ENCODE measurements around the gene SLC6A4. TPM values are rescaled to one million over a fixed set of nuclear protein-coding genes. Genes with fewer than 3 reads are reported as not detected.

Gene SLC6A4
- total RNA-seq (2014; rRNA removed; shearing (Covaris generic)): 0.16 TPM in 1 of 2 replicates, not detected in the other

DNA sequence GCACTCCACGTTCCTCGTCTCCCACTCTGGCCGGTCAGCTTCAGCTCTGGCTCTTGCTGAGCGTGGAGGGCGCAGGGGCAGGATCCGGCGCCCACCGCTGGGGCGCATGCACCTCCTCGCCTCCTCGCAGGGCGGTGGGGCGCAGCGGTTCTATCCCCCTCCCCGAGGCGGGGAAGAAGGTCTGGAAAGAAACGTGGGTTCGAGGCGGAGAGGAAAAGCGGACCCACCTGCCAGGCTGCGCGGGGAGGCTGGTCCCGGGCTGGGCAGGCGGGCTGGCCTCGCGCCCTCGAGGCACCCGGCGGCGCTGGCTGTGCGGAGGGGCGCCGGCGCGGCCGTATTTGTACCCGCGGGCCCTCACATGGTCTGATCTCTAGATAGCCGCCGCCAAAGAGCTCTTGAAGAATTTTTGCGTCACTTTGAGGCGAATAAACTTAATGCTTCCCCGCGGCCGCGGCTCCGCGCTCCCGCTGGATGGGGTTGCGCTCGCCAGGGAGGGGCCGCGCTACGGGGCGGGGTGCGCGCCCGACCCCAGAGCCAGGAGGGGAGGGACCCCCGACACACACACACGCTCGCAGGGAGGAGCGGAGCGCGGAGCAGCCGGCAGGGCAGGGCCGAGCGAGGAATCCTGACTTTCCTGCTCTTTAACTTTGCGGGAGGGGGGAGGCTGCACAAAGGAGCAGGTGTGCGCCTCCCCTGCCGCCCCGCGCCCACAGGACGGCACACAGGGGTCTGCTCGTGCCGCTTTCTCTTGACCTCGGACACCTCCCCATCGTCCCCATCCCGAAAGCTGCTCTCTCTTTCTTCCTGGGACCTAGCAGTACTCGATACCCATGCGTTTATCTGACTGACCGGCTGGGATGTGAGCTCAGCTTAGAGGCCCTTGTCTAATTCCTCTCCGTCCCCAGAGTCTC, at the start of gene SLC6A4:
TSS of gene SLC6A4 (minus strand) at position 312 of the 911 bp plus-strand sequence. CDS start 13,739 bp downstream, outside the sequence.
- peak in 1 of 2 experiments; percentile 22 for DNase-seq
- H3K4me3 ChIP-seq: peak within 1 kb of the TSS; percentile 41
- peaks cover 2% of the 10 kb centered on the region; the same call in 1 of the 2 replicates for H3K4me1 ChIP-seq
- peaks cover 27% of the 10 kb centered on the region for H3K27me3 ChIP-seq
- H3K27ac ChIP-seq: no peak within 1 kb of the TSS
- no peaks in the 10 kb centered on the region for H3K36me3 ChIP-seq
- H3K9me3 ChIP-seq (replicated peaks): no peaks in the 10 kb centered on the region

DNA sequence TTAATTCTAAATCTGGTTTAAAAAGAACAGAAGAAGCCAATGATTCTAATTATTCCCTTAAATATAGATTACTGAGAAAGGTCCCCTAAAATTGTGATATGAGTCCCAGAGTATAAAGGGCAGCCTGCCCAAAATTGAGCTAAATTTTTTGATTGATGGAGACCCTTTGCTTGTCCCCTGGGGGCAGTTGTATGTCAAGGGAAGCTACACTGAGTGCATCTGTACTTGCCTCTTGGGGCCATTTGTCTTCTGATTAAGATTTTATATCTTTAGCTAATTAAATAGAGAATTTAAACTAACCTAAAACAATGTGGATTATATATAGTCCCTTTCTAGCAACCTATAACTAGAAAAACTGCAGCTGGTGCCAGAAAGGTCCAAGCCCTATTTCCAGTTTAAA, 43.7 kb upstream of the SLC6A4 start:
- Histone ChIP-seq H3K4me1 (no peaks in the 10 kb centered on the region), H3K27me3 (no peaks in the 10 kb centered on the region), H3K27ac (no peak overlapping the region), H3K36me3 (peaks cover 46% of the 10 kb centered on the region), H3K9me3 (replicated peaks) (no peaks in the 10 kb centered on the region), H3K4me3 (no peak overlapping the region)
- no peak for DNase-seq

DNA sequence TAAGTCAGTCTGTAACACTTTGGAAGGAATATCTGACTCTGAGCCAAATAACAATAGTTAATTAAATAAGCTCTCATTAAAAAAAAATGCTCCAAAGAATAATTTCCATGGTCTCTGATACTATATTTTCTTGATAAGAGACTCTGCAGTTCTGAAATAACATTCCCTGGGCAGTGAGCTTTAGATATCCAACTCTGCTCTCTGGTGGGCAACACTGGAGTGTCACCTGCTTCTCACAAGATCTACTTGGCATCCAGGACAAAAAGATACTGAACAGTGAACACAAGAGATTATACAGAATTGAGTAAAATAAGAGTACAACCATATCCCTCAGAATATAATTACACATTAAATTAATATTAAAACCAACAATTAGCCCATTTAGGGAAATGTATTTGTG, 42.5 kb upstream of the SLC6A4 start:
- Histone ChIP-seq H3K4me3 (no peak overlapping the region), H3K27ac (no peak overlapping the region), H3K36me3 (peaks cover 50% of the 10 kb centered on the region), H3K4me1 (no peaks in the 10 kb centered on the region), H3K27me3 (no peaks in the 10 kb centered on the region), H3K9me3 (replicated peaks) (no peaks in the 10 kb centered on the region)
- peak; percentile 14 to 53 for DNase-seq

DNA sequence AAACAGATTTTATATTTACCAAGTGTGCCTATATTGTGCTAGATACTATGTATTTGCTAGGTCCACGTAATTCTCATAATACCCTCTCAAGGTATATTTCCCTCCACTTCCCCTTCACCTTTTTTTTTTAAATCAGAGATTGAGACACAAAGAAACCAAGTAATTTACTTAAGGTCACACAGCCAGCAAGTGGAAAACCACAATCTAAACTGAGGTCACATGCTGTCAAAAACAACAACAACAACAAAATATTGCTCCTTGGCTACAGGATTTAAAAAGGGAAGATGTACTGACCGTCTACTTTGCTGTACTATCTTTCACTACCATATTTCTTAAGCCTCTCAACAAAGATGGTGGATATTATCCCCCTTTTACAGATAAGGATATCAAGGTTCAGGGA, 40.4 kb upstream of the SLC6A4 start:
- no peak overlapping the region for H3K4me3 ChIP-seq
- no peaks in the 10 kb centered on the region for H3K9me3 ChIP-seq (replicated peaks)
- no peak overlapping the region for H3K27ac ChIP-seq
- DNase-seq: no peak
- H3K27me3 ChIP-seq: no peaks in the 10 kb centered on the region
- no peaks in the 10 kb centered on the region for H3K4me1 ChIP-seq
- peaks cover 65% of the 10 kb centered on the region for H3K36me3 ChIP-seq

DNA sequence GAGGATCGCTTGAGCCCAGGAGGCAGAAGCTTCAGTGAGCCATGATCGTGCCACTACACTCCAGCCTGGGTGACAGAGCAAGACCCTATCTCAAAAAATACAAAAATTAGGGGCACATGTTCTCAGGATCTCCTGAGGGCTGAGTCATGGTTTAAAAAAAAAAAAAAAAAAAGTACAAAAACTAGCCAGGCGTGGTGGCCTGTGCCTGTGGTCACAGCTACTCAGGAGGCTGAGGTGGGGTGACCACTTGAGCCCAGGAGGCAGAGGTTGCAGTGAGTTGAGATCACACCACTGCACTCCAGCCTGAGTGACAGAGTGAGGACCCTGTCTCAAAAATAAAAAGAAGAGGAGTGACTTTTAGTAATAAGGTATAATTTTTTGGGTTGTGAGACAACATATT, 39.4 kb upstream of the SLC6A4 start:
- H3K27me3 ChIP-seq: no peaks in the 10 kb centered on the region
- H3K27ac ChIP-seq: no peak overlapping the region
- no peak overlapping the region for H3K4me3 ChIP-seq
- H3K4me1 ChIP-seq: no peaks in the 10 kb centered on the region
- peaks cover 68% of the 10 kb centered on the region for H3K36me3 ChIP-seq
- DNase-seq: no peak
- no peaks in the 10 kb centered on the region for H3K9me3 ChIP-seq (replicated peaks)

DNA sequence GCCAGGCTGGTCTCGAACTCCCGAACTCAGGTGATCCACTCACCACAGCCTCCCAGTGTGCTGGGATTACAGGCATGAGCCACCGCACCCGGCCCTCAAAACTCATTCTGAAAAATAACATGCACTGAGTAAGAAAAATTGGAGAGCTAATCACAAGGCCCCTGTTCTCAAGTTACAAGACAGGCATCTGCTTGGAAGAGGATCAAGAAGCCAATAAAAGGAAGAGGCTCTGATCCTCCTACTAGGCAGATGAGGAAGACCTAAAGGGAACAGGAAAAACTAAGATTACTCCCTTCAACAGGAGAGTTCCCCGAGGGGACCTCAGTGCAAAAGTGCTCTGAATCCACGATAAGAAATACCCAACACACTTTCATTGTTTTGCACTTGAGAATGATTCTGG, 37.9 kb upstream of the SLC6A4 start:
- DNase-seq: no peak
- Histone ChIP-seq H3K4me1 (no peaks in the 10 kb centered on the region), H3K27ac (no peak overlapping the region), H3K9me3 (replicated peaks) (no peaks in the 10 kb centered on the region), H3K36me3 (peaks cover 71% of the 10 kb centered on the region), H3K27me3 (no peaks in the 10 kb centered on the region), H3K4me3 (no peak overlapping the region)

DNA sequence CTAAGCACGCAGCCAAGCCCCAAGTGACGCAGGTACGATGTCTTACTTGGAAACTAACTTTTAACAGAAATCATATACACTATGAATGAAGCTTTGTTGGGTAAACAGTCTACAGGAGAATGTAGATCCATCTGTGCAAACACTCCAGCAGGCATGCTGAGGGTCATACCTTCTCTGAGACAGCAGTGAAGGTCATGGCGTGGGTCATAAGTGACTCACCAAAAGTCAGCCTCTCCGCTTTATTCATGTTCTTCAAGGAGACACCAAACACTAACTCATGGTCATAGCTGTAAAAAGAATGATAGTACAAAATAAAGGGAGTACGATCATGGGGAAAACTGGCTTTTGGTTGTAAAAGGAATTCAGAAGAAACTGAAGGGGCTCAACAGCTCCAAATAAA, 35.6 kb upstream of the SLC6A4 start:
- H3K4me3 ChIP-seq: no peak overlapping the region
- no peaks in the 10 kb centered on the region for H3K27me3 ChIP-seq
- H3K27ac ChIP-seq: no peak overlapping the region
- peaks cover 74% of the 10 kb centered on the region for H3K36me3 ChIP-seq
- DNase-seq: no peak
- no peaks in the 10 kb centered on the region for H3K4me1 ChIP-seq
- no peaks in the 10 kb centered on the region for H3K9me3 ChIP-seq (replicated peaks)

DNA sequence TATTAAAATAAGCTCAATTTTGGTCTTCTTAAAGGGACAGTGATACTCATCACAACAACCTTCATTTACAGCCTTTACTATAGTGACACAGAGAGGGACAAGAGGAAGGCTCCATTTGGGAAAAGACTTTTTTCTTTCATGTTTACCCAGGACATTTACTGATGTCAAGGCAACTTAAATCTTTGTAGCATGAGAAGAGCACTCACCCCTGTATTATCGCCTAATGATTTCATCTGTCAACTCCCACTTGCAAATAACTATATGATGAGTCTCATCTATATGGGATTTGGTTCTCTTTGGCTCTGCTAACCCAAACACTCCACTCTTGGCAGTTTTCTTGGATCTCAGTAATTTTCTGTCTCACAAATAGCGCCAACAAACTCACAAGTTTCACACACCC, 32.1 kb upstream of the SLC6A4 start:
- Histone ChIP-seq H3K27me3 (no peaks in the 10 kb centered on the region), H3K9me3 (replicated peaks) (no peaks in the 10 kb centered on the region), H3K4me3 (no peak overlapping the region), H3K36me3 (peaks cover 87% of the 10 kb centered on the region), H3K4me1 (no peaks in the 10 kb centered on the region), H3K27ac (no peak overlapping the region)
- DNase-seq: no peak

DNA sequence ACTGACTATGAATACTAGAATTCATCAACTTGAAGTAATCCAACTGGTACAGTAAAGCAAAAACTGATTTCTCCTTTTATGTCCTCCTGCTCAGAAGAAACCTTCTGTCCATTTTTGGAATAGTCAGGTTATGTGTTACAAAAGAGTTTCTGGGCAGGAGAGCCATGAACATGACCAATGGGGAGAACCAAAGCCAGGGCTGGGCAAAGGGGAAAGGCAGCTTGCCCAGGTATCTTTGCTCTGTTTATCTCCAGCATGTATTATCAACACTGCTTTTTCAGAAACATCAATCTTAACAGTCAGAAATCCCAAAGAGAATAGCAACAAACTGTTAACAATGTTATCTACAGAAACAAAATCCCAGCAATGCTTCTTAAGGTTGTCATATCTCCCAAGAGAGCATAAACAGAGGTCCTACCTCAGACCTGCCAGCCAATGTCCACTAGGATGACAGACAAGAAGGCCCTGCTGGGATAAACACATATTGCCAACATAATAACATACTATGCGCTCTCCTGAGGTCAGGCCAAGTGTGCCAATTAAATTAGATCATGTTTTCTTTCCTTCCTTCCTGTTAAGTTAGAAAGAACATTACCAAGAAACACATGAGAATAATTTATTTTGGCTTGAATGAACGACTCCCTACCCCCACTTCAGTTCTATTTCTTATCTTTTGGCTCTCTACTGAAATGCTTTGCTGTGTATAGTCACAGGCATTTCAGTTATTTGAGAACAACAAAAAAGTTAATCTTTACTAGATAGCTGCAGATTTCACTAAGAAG, 28.2 kb upstream of the SLC6A4 start:
- DNase-seq: no peak
- Histone ChIP-seq H3K27ac (no peak overlapping the region), H3K36me3 (peaks cover 72% of the 10 kb centered on the region), H3K27me3 (no peaks in the 10 kb centered on the region), H3K4me3 (no peak overlapping the region), H3K4me1 (no peaks in the 10 kb centered on the region), H3K9me3 (replicated peaks) (no peaks in the 10 kb centered on the region)

DNA sequence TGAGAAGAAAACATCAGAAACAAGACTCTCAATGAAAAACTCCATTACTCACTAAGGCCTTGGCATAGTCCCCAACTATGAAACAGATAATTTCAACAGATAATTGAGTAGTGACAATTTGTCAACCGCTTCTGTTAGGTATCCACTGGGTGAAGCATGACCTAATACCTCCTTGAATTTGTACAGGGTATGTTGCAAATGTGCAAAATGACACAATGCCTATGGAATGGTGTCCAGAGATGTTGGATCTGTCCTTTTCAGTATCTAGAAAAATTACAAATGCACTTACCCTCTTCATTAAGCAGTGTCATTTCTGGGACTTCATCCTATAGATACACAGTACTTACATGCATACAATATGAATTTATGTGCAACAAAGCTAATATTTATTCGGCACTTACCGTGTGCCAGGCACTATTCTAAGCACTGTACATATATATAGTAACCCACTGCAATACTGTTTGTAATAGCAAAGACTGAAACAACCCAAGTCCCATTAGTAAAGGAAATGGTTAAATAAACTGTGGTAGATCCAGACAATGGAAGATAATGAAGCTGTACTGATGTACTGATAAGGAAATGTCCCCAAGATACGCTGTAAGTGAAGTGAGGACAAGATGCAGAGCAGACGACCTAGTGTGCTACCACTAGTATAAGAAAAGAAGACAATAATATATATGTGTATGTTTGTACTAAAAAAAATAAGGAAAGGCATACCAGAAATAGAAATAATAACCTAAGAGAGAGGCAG, 21.4 kb upstream of the SLC6A4 start:
- no peak for DNase-seq
- H3K36me3 ChIP-seq: peaks cover 52% of the 10 kb centered on the region
- no peak overlapping the region for H3K4me3 ChIP-seq

DNA sequence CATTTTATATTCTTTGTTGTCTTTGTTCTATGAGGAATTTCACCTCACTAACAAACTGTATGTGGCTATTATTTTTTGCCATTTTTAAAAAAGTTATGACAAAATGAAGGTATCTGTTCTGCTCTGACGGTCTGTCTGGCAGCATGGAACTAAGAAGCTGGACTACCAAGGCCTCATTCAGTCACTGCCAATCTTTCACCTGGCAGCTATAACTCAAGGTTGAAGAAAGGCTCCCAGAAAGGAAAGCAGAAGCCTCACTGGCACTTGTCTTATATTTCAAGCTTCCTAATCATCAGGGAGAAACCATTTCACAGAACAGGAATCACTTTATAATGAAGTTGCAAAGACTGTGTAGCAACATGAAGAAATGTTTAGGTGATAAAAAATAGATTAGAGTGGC, 18.7 kb upstream of the SLC6A4 start:
- Histone ChIP-seq H3K36me3 (peaks cover 56% of the 10 kb centered on the region), H3K4me1 (no peaks in the 10 kb centered on the region), H3K27me3 (no peaks in the 10 kb centered on the region), H3K27ac (no peak overlapping the region), H3K9me3 (replicated peaks) (no peaks in the 10 kb centered on the region), H3K4me3 (no peak overlapping the region)
- no peak for DNase-seq

More for the DNA sequence above, 21.4 kb upstream of the SLC6A4 start:
- no peaks in the 10 kb centered on the region for H3K9me3 ChIP-seq (replicated peaks)
- no peaks in the 10 kb centered on the region for H3K4me1 ChIP-seq
- no peak overlapping the region for H3K27ac ChIP-seq
- H3K27me3 ChIP-seq: no peaks in the 10 kb centered on the region

DNA sequence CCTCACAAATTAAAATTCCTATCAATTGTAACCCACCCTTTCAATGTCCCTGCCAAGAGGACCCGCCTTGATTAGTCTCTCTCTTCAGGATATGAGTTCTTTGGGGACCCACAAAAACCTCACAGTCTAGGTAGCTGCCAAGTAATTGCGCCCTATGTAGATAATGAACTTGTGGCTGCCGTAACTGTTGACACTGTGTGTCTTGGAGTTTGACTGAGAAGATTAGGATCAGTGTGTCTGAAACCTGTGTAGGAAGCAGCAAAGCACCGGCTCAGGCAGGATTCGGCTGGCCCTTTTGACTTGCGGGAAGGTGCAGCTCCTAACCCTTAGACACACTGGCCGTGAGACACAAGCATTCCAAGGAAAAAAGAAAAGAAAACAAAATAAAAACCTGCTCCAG, 17.8 kb upstream of the SLC6A4 start:
- Histone ChIP-seq H3K9me3 (replicated peaks) (no peaks in the 10 kb centered on the region), H3K4me1 (no peaks in the 10 kb centered on the region), H3K36me3 (peaks cover 64% of the 10 kb centered on the region), H3K4me3 (no peak overlapping the region), H3K27me3 (no peaks in the 10 kb centered on the region), H3K27ac (no peak overlapping the region)
- DNase-seq: no peak

DNA sequence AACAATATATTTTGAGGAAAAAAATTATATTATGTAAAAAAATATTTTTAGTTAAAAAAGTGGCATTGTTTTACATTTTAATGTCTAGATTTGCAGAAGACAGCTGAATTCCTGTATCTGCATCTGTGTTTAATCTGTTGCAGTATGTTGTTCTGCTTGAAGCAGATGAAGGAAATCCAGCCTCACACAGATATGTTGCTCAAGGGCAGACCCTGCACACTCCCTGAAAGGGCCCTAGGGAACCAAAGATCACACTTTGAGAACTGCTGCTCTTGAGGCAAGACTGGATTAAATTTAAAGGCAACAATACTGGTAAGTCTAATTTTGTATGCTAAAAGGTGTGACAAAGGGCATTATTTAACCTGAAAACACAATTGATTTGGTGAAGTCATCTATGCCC, 16.4 kb upstream of the SLC6A4 start:
- Histone ChIP-seq H3K4me1 (no peaks in the 10 kb centered on the region), H3K36me3 (peaks cover 66% of the 10 kb centered on the region), H3K27ac (no peak overlapping the region), H3K27me3 (no peaks in the 10 kb centered on the region), H3K4me3 (no peak overlapping the region), H3K9me3 (replicated peaks) (no peaks in the 10 kb centered on the region)
- no peak for DNase-seq

DNA sequence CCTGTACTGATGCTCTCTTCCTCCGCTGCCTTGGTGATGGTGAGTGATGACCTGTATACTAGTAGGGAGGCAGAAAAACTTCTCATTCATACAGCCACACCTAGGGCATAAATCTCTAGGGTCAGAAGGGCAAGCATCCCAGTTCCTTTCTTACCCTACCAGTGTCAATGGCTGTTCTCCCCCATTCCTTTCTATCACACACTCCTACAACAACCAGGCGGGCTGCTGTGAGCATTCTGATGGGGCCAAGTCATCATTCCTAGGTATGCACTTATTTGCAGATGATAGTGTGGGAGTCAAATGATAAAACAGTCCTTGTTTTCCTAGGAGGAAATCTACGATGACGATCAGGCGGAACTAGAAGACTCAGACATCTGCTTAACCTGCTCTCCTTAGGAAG, 14.0 kb upstream of the SLC6A4 start:
- DNase-seq: no peak
- H3K27ac ChIP-seq: no peak overlapping the region
- H3K4me3 ChIP-seq: no peak overlapping the region
- H3K27me3 ChIP-seq: no peaks in the 10 kb centered on the region
- H3K36me3 ChIP-seq: peaks cover 53% of the 10 kb centered on the region
- no peaks in the 10 kb centered on the region for H3K9me3 ChIP-seq (replicated peaks)
- H3K4me1 ChIP-seq: no peaks in the 10 kb centered on the region

DNA sequence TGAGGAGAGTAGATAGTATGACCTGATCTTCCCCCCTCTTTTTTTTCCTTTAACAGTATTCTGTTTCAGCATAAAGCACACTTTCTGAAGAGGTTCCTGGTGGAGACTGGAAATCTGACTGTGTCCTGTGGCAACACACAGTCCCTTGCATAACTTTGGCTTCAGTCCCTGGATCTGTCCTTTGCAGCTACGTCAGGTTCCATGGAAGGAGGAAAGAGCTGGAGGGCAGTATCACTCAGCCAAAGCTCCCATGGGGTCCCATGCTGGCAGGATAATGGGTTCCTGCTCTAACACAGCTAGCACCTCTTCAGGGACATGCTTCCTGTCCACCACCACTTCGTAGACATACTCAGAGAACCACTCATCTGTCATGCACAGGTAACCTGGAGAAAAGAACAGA, 13.3 kb upstream of the SLC6A4 start:
- Histone ChIP-seq H3K4me1 (no peaks in the 10 kb centered on the region), H3K36me3 (peaks cover 49% of the 10 kb centered on the region), H3K27me3 (no peaks in the 10 kb centered on the region), H3K9me3 (replicated peaks) (no peaks in the 10 kb centered on the region), H3K27ac (no peak overlapping the region), H3K4me3 (no peak overlapping the region)
- DNase-seq: no peak
